GM19372 (cell line): Measurements from ENCODE around the gene C13orf42.

ENCODE experiments used
- ATAC-seq: cut with Tn5 transposase; IDR thresholded peaks from one replicate; pipeline ENCODE4 v1.9.1; 2021; ENCODE audit warnings: mild to moderate bottlenecking, low read depth, moderate library complexity; ENCODE audit not compliant: unreplicated experiment

C13orf42 gene

GRCh38 chr13:51035978-51036377 lies 75.1 kb downstream of the C13orf42 start:
- ATAC-seq: no peak

GRCh38 chr13:51035469-51035868 lies 75.6 kb downstream of the C13orf42 start:
- no peak for ATAC-seq

GRCh38 chr13:51034906-51035305 lies 76.2 kb downstream of the C13orf42 start:
- no peak for ATAC-seq

GRCh38 chr13:51033421-51034185 lies 77.5 kb downstream of the C13orf42 start:
- no peak for ATAC-seq

- ATAC-seq: no peak
Observed at GRCh38 chr13:51032831-51033230, 78.2 kb downstream of the C13orf42 start.
